Measurements from ENCODE around the gene LSM7.

GRCh38 chr19:2374808-2375207 is 46.4 kb upstream of the LSM7 start:
- TF ChIP-seq POLR2A (IDR thresholded peaks at IDR 0.05), result no peak
- no peak for TF ChIP-seq CTCF (IDR thresholded peaks at IDR 0.05)

Measured in uterus (tissue), 2 donors.